T follicular helper cell (primary cell): ENCODE results near the gene PRSS33.

ENCODE experiments used
- DNase-seq: peaks from one replicate; pipeline ENCODE4 v3.0.0-alpha.2; 2020; ENCODE audit warnings: low read depth

Gene PRSS33

DNA sequence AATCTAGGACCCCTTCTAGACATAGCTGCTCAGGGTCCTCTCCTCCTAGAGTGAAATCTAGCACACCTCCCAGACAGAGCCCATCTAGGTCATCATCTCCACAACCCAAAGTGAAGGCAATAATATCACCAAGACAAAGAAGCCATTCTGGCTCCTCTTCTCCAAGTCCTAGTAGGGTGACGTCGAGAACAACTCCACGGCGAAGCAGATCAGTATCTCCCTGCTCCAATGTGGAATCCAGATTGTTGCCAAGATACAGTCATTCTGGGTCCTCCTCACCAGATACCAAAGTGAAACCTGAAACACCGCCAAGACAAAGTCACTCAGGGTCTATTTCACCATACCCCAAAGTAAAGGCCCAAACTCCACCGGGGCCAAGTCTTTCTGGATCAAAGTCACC lies 24.2 kb downstream of the PRSS33 start:
- DNase-seq = no peak

- no peak for DNase-seq
These were observed 24.6 kb downstream of the PRSS33 start for GRCh38 chr16:2762711-2763110.

- DNase-seq = no peak
These were observed 25.3 kb downstream of the PRSS33 start for GRCh38 chr16:2761886-2762583.

GRCh38 chr16:2761472-2761871 lies 25.9 kb downstream of the PRSS33 start:
- DNase-seq = no peak

DNA sequence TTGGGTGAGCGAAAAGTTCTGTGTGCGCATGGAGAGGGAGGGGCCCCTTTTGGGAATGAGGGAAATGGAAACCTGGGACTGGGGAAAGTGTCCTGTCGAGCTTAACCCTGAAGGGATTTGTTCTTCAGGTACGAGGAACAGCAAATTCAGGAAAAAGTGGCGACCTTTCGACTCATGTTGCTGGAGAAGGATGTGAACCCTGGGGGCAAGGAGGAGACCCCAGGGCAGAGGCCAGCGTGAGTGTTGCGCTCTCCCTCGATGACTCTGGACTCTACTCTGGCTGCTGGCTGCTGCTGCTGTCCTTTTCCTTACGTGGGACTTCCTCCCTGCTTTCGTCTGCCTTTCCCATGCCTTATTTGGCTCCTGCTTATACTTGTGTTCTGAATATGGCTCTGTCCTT lies 30.0 kb downstream of the PRSS33 start:
- DNase-seq = no peak

GRCh38 chr16:2756288-2757015 lies 30.9 kb downstream of the PRSS33 start:
- no peak for DNase-seq

GRCh38 chr16:2755158-2755557 lies 32.2 kb downstream of the PRSS33 start:
- no peak for DNase-seq

GRCh38 chr16:2753733-2754020 lies 33.7 kb downstream of the PRSS33 start:
- no peak for DNase-seq

DNA sequence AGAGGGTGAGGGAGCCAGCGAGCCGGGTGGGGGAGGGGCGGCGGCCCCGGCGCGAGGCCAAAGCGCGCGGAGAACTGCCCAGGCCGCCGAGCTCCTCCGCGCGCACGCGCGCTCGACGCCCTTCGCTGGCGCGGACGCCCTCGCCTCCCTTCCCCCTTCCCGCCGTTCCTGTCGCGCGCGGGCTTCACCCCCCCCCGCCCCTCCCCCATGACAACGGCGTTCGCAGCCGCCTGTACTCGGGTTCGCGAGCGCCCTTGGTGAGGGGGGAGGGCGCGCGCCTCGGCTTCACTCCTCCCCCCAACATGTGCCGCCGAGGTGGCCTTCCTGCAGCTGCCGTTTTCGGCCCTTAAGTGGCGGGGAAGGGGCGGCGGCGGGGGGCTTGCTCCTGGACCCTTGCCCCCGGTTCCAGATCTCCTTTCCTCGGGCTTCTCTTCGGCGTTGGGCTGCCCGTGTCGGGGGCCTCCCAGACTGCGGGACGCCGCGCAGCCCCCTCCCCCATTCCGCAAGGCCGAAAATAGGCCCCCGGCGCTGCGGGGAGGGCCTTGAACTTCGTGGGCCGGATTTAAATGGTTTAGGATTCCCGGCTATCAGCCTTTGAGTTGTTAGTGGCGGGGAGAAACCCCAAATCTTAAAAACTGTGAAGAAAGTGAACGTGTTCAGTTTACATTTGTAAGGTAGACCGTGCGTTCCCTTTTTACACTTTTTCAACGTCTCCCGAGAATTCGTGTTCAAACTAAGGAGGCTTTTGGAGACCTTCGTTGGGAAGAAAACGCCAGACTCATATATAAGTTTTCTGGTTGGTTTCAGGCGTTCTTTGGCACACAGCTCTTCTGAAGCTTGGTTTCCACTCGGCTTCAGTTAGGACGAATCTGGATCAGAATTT lies 34.3 kb downstream of the PRSS33 start:
- peak; percentile 49 for DNase-seq

DNA sequence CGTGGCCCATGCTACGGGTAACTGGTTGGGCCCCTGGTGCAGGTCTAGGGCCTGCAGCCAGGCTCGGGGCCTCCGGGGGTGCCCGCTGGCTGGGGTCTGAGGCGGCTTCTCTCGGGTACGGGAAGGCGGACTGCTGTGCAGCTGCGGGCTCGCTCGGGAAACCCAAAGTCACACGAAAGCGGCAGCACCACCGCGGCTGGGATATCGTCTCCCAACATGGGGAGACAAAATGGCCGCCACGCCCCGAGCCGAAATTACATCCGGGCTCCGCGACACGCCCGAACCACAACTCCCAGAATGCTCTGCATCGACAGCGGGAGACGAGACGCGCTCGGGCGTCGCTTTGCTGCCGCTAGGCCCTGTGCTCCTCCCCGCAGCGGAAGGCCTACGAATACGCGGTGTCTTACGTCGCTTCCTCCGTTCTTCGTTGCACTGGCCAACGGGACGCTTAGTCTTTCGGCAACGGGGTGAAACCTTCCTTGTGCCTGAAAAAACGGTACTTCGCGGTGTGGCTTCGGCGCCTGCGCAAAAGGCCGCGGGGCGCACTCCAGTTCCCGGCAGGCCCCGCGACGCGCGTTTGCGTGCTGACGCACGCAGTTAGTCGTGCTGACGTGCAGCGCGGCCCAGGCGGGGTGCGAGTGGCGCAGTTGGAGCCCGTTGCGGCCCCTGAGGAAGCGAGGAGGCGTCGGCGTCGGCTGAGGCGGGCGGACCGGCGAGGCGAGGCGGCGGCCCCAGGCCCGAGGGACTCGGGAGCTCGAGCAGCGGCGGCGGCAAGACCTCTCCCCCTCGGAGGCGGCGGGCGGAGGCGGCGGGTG lies 35.1 kb downstream of the PRSS33 start, which contains the start of gene SRRM2:
SRRM2 (plus strand) TSS at position 604 of the 815 bp plus-strand sequence. CDS start 3,727 bp downstream, outside the sequence.
- DNase-seq = peak; percentile 89

DNA sequence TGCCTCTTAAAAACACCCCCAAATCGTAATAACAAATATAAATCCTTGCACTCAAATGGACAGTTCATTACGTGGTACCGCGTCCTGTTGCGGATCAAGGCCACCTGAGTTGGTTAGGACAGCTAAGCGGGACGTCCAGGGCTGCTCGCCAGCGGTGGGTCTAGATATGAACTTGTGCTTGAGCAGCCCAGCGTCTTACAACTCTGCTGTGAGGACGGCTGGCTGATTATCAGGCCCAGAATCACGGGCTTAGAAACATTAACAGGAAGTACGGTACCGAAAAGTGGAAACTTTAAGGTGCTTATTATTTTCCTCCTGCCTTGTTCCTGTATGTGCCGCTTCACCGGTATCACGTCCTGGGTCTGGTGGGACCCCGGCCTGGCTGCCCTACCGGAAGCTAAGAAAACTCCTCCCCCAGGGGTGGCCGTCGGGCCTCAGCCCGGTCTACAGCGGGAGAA lies 35.8 kb downstream of the PRSS33 start:
- DNase-seq = no peak

DNA sequence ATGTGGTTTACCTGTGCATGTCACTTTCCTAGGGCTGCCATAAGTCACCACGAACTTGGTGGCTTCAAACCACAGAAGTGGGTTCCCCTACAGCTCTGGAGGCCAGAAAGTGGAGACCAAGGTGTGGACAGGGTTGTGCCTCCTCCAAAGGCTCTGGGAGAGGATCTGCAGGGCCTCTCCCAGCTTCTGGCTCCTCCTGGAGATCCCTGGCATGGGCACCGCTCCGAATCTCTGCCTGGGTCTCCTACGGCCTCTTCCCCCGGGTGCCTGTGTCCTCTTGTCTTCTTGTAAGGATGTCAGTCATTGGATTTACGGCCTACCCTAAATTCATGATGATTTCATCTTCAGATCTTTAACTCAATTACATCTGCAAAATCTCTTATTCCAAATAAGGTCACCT lies 37.4 kb downstream of the PRSS33 start:
- DNase-seq = no peak

GRCh38 chr16:2749476-2749875 lies 37.9 kb downstream of the PRSS33 start:
- DNase-seq = no peak

- DNase-seq = no peak
These were observed 38.5 kb downstream of the PRSS33 start for GRCh38 chr16:2748757-2749455.

- no peak for DNase-seq
These were observed 41.4 kb downstream of the PRSS33 start for GRCh38 chr16:2745961-2746360.

DNA sequence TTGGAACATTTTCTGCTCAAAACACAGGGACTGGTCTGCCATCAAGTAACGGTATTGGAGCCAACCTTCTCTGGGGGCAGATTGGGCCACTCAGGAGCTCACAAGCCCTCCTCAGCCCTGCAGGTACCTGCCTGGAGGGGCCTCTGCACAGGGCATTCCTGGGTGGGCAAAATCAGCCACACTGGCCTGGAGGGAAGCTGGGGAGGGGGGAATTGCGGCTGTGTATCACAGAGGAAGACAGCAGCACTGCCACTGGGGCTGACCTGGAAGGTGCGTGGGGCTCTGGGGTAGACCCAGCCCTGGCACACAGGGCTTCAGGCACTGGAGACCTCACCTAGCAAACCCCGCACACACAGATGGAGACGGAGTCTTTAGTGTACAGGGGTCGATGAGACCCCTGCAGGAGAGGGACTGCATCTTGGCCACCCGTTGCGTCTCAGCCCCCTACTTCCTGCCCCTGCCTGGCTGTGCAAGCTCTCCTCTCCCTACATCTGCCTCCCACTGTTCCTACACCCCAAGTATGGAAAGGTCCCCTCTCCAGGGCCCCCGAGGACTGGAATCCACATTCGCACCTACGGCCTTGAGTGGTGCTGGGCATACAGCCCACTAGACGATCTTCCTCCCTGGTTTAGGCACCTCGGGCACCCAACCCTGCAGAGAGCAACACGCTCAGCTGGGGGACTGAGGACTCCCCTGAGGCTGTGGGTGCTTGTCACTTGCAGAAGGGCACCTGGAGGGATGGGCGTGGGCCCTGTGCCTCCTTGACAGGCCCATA lies 42.1 kb downstream of the PRSS33 start:
- DNase-seq = no peak

GRCh38 chr16:2744711-2745110 lies 42.6 kb downstream of the PRSS33 start:
- DNase-seq = no peak

DNA sequence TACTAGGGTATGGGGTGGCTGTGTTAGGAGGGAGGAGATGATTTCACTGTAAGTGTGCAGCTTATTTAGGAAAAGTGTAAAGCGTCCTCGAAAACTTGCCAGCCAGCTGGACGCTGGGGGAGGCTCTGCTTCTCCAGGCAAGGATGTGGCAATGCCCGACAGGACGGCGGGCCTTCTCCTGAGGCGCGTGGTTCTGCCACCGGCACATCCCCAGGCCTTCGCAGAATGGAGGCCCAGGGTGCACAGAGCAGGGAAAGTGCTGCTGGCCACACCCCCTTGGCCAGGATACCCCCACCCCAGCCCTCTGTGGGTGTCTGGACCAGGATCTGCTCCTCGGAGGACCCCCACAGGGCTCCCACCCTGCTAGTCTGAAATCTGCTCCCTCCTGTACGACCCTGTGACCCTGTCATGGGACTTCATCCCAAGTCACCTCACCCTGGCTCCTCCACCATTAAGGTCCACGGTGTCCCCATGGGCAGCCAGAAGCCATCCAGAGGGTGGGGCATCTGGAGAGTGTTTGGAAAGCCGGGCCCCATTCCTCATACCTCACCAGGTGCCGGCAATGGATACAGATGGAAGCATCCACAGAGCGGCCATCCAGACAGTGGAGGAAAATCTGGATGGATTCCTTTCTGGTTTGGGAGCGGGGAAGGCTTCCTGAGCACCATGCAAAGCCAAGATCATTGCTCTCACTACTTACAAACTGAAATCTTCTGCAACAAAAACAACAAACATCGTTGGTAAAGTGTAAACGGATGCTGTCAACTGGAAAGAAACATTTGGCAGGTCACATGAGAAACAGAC lies 44.2 kb downstream of the PRSS33 start:
- no peak for DNase-seq

- DNase-seq = no peak
These were observed 44.9 kb downstream of the PRSS33 start for GRCh38 chr16:2742323-2743006.
